Uterus (tissue), 2 donors: ENCODE measurements around the gene PKNOX2.

ENCODE experiments used
- POLR2A ChIP-seq, 2 donors: fragments of 450-650 bp; IDR thresholded peaks; one replicate each; pipeline ENCODE4 v1.6.1; 2016; ENCODE audit warnings: antibody characterized with exemption in 2 of 2, mild to moderate bottlenecking in 1 of 2, moderate library complexity in 1 of 2
- TF ChIP-seq, protein P1 (sequence below), 4 experiments: fragments of 200-600 bp in 2 of 4; fragments of 450-650 bp in 2 of 4; sonication (generic) in 2 of 4; IDR thresholded peaks; one replicate each; pipeline ENCODE4 v1.5.1; 2016 to 2019; ENCODE audit warnings: antibody characterized with exemption in 4 of 4, mild to moderate bottlenecking in 2 of 4, moderate library complexity in 1 of 4

DNA sequence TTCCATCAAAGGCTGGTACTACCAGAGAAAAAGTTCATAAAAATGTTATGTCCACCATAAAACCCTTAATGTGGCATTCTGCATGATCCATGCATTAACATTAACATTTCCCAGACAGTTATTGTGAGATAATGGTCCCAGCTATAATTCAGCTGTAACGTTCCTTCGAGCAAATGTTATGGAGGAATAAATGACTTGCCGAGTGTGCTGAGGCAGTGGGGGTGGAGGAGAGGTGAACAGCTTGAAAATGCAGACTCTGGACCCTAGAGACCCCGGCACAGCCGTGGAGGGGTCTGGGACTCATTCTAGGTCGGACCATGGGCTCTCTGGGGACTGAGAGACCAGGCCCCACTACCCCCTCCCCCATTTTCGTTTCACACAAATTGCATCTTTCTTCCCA lies 141.9 kb downstream of the PKNOX2 start:
- TF ChIP-seq, protein P1, sequence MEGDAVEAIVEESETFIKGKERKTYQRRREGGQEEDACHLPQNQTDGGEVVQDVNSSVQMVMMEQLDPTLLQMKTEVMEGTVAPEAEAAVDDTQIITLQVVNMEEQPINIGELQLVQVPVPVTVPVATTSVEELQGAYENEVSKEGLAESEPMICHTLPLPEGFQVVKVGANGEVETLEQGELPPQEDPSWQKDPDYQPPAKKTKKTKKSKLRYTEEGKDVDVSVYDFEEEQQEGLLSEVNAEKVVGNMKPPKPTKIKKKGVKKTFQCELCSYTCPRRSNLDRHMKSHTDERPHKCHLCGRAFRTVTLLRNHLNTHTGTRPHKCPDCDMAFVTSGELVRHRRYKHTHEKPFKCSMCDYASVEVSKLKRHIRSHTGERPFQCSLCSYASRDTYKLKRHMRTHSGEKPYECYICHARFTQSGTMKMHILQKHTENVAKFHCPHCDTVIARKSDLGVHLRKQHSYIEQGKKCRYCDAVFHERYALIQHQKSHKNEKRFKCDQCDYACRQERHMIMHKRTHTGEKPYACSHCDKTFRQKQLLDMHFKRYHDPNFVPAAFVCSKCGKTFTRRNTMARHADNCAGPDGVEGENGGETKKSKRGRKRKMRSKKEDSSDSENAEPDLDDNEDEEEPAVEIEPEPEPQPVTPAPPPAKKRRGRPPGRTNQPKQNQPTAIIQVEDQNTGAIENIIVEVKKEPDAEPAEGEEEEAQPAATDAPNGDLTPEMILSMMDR (IDR thresholded peaks at IDR 0.05), result no peak
- TF ChIP-seq POLR2A (IDR thresholded peaks at IDR 0.05), result no peak
